Measurements from ENCODE around the gene IGSF21. TPM values are rescaled to one million over a fixed set of nuclear protein-coding genes. Genes with fewer than 3 reads are reported as not detected.

The IGSF21 gene
- polyA plus RNA-seq, 1 donor (not counting 4 experiments of a cell fraction or from before 2014, with no cell fraction given) = not detected

- H3K9me3 ChIP-seq (ENCODE audit: control insufficient read depth, low read depth, low read length) = no peaks in the 10 kb centered on the region
- no peak for DNase-seq (ENCODE audit: low read depth, low spot score)
- H3K79me2 ChIP-seq (ENCODE audit: control insufficient read depth, insufficient read depth, low read length) = no peaks in the 10 kb centered on the region
- H3K36me3 ChIP-seq (ENCODE audit: control insufficient read depth in 2 of 2, extremely low read depth in 1 of 2, insufficient read depth in 2 of 2, low read length in 2 of 2) = no peaks in the 10 kb centered on the region
- TF ChIP-seq, protein P1, sequence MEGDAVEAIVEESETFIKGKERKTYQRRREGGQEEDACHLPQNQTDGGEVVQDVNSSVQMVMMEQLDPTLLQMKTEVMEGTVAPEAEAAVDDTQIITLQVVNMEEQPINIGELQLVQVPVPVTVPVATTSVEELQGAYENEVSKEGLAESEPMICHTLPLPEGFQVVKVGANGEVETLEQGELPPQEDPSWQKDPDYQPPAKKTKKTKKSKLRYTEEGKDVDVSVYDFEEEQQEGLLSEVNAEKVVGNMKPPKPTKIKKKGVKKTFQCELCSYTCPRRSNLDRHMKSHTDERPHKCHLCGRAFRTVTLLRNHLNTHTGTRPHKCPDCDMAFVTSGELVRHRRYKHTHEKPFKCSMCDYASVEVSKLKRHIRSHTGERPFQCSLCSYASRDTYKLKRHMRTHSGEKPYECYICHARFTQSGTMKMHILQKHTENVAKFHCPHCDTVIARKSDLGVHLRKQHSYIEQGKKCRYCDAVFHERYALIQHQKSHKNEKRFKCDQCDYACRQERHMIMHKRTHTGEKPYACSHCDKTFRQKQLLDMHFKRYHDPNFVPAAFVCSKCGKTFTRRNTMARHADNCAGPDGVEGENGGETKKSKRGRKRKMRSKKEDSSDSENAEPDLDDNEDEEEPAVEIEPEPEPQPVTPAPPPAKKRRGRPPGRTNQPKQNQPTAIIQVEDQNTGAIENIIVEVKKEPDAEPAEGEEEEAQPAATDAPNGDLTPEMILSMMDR (optimal IDR thresholded peaks at IDR 0.05 in 1 of 3, IDR thresholded peaks at IDR 0.05 in 1 of 3, conservative IDR thresholded peaks at IDR 0.05 in 1 of 3; ENCODE audit: extremely low read depth in 1 of 3, insufficient read depth in 2 of 3, low read length in 3 of 3) = no peak
- no peak for TF ChIP-seq EZH2 (IDR thresholded peaks at IDR 0.05; ENCODE audit: low read length)
- no peak overlapping the region for H3K4me3 ChIP-seq (ENCODE audit: control insufficient read depth in 2 of 3, extremely low read depth in 1 of 3, insufficient read depth in 2 of 3, low read depth in 1 of 3, low read length in 3 of 3)
- no peaks in the 10 kb centered on the region for H3K9me1 ChIP-seq (ENCODE audit: control insufficient read depth, extremely low read depth, insufficient read depth, low read length)
- dilution Hi-C loops (cut with MboI; ENCODE audit: extremely low pct_ligation_motif_present, low sequenced_read_pairs) = no loop called here
- H3K27ac ChIP-seq (ENCODE audit: control insufficient read depth, insufficient read depth, low read length) = no peak overlapping the region
- no peaks in the 10 kb centered on the region for H3K4me1 ChIP-seq (ENCODE audit: control insufficient read depth, extremely low read depth, insufficient read depth, low read length)
- no peak for FAIRE-seq
- no peaks in the 10 kb centered on the region for H4K20me1 ChIP-seq (ENCODE audit: control insufficient read depth, extremely low read depth, insufficient read depth, low read length)
- no peak overlapping the region for H3K9ac ChIP-seq (ENCODE audit: control insufficient read depth, extremely low read depth, insufficient read depth, low read length)
- peaks cover 4% of the 10 kb centered on the region for H3K27me3 ChIP-seq (ENCODE audit: control insufficient read depth, extremely low read depth, insufficient read depth, low read length)
- H2AFZ ChIP-seq (ENCODE audit: control insufficient read depth, low read length) = no peak overlapping the region
- no peak overlapping the region for H3K4me2 ChIP-seq (ENCODE audit: control insufficient read depth, extremely low read depth, insufficient read depth, low read depth, low read length)
These were observed 83.4 kb downstream of the IGSF21 start for GRCh38 chr1:18191037-18191436.

- DNase-seq (ENCODE audit: low read depth, low spot score) = no peak
- Histone ChIP-seq H3K4me1 (ENCODE audit: control insufficient read depth, extremely low read depth, insufficient read depth, low read length) (no peaks in the 10 kb centered on the region), H3K27me3 (ENCODE audit: control insufficient read depth, extremely low read depth, insufficient read depth, low read length) (peaks cover 5% of the 10 kb centered on the region), H3K9me3 (ENCODE audit: control insufficient read depth, low read depth, low read length) (no peaks in the 10 kb centered on the region), H3K9me1 (ENCODE audit: control insufficient read depth, extremely low read depth, insufficient read depth, low read length) (no peaks in the 10 kb centered on the region), H2AFZ (ENCODE audit: control insufficient read depth, low read length) (no peak overlapping the region), H3K4me2 (ENCODE audit: control insufficient read depth, extremely low read depth, insufficient read depth, low read depth, low read length) (no peak overlapping the region), H3K27ac (ENCODE audit: control insufficient read depth, insufficient read depth, low read length) (no peak overlapping the region), H3K79me2 (ENCODE audit: control insufficient read depth, insufficient read depth, low read length) (no peaks in the 10 kb centered on the region), H4K20me1 (ENCODE audit: control insufficient read depth, extremely low read depth, insufficient read depth, low read length) (no peaks in the 10 kb centered on the region), H3K4me3 (ENCODE audit: control insufficient read depth in 2 of 3, extremely low read depth in 1 of 3, insufficient read depth in 2 of 3, low read depth in 1 of 3, low read length in 3 of 3) (no peak overlapping the region), H3K36me3 (ENCODE audit: control insufficient read depth in 2 of 2, extremely low read depth in 1 of 2, insufficient read depth in 2 of 2, low read length in 2 of 2) (no peaks in the 10 kb centered on the region), H3K9ac (ENCODE audit: control insufficient read depth, extremely low read depth, insufficient read depth, low read length) (no peak overlapping the region)
- no peak for FAIRE-seq
- dilution Hi-C loops (cut with MboI; ENCODE audit: extremely low pct_ligation_motif_present, low sequenced_read_pairs) = no loop called here
- no peak for TF ChIP-seq EZH2 (IDR thresholded peaks at IDR 0.05; ENCODE audit: low read length)
- TF ChIP-seq, protein P1 (optimal IDR thresholded peaks at IDR 0.05 in 1 of 3, IDR thresholded peaks at IDR 0.05 in 1 of 3, conservative IDR thresholded peaks at IDR 0.05 in 1 of 3; ENCODE audit: extremely low read depth in 1 of 3, insufficient read depth in 2 of 3, low read length in 3 of 3) = no peak
These were observed 84.0 kb downstream of the IGSF21 start for GRCh38 chr1:18191481-18192155.

All from keratinocyte (primary cell).